AG09319 (cell line): ENCODE data around the gene DCLK2.

Experiments used
- DNase-seq: peaks from one replicate; pipeline ENCODE4 v3.0.0-alpha.2; 2010; ENCODE audit warnings: low read depth; ENCODE audit errors: extremely low read depth
- TF ChIP-seq, protein P1 (sequence below): IDR thresholded peaks from 2 replicates; pipeline ENCODE4 v1.5.1; 2011; ENCODE audit warnings: low read depth, mild to moderate bottlenecking, inconsistent platforms, low read length, moderate library complexity

The DCLK2 gene

DNA sequence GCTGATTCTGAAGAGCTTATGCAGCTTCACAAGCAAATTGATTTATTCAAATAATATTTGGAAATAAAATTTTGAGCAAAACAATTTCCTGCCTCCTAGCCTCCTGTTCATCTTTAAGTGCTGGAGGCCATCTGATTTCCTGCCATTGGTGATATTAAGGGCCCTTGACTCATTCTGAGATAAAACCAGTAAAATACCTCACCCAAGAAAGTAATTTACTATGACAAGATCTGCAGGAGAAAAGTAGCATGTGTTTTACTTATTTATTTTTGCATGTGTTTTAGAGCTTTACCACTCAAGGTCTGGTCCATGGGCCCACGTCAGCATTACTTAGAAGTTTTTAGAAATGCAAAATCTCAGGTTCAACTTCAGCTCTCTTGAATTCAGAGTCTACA lies 67.7 kb downstream of the DCLK2 start:
- no peak for DNase-seq
- TF ChIP-seq, protein P1, sequence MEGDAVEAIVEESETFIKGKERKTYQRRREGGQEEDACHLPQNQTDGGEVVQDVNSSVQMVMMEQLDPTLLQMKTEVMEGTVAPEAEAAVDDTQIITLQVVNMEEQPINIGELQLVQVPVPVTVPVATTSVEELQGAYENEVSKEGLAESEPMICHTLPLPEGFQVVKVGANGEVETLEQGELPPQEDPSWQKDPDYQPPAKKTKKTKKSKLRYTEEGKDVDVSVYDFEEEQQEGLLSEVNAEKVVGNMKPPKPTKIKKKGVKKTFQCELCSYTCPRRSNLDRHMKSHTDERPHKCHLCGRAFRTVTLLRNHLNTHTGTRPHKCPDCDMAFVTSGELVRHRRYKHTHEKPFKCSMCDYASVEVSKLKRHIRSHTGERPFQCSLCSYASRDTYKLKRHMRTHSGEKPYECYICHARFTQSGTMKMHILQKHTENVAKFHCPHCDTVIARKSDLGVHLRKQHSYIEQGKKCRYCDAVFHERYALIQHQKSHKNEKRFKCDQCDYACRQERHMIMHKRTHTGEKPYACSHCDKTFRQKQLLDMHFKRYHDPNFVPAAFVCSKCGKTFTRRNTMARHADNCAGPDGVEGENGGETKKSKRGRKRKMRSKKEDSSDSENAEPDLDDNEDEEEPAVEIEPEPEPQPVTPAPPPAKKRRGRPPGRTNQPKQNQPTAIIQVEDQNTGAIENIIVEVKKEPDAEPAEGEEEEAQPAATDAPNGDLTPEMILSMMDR: no peak

DNA sequence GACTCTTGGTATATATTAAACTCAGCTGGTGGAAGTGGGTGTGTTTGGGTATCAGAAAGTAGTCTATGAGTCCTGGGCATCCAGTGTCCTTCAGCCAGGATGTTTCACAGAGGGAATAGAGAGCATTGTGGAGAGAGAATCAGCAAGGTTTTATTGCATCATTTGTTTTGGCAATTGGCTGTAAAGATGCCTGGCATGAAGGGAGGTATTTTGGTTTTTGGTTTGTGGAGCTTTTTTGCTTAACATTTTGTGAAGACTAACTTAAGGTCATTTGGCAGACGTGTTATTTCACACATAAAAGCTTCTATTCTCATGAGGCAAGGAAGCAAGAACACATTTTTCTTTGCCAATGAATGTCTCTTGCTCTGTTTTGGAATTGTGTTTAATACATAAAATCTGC lies 71.1 kb downstream of the DCLK2 start:
- DNase-seq: peak; percentile 48
- TF ChIP-seq, protein P1: no peak

DNA sequence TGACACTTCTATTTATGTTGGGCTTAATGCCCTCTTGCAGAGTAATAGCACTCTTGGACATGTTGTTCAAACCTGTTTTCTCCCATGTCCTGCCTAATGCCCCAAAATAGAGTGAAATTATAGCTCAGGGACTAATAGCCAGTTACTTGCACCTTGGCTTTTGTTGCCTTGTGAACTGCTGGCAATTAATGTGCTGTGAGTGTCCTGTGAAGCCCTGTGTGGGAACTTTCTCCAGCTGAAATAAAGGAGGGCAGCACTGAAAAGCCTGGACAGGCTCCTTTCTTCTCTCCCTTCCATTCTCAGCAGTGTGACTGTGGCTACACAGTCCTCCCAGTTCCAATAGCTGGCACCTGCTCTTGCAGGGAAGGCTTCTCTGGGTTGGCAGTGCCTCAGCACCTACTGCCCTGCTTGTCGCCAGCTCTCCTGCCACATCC lies 72.4 kb downstream of the DCLK2 start:
- DNase-seq: no peak
- TF ChIP-seq, protein P1: no peak

DNA sequence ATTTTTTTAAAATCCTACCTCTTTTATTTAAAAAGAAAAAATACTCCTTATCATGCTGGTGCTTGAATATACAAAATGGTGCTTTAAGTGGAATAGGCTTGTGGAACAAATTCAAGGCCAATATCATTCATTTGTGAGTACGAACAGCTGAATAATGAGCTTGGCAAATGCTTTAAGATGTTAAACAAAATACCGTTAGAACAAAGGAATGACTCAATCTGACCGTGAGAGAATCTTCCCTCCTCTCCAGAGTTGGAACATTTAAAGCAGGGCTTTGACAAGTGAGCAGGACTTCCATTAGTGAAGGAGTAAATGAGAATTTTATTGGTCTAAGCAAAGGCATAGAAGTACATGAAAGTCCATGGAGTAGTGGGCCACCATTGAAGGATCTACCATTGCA lies 74.5 kb downstream of the DCLK2 start:
- TF ChIP-seq, protein P1: no peak
- no peak for DNase-seq

DNA sequence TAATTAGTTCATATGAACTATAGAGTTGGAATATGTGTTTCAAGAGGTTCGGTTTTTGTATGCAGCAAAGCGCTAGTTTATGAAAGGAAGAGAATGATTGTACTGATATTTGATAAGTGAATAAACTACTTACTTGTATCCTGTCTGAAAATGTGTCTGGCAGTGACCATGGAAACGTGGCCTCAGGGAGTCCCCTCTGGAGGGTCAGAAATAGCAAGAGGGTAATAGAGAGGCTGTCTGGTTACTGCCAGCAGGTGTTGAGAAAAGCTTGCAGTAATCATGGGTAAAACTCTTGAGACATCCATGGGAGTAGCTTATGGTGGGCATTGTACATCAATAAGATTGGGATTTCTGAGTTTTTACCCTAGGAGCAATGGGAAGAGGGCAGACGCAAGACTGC lies 77.1 kb downstream of the DCLK2 start:
- DNase-seq: no peak
- TF ChIP-seq, protein P1: no peak

DNA sequence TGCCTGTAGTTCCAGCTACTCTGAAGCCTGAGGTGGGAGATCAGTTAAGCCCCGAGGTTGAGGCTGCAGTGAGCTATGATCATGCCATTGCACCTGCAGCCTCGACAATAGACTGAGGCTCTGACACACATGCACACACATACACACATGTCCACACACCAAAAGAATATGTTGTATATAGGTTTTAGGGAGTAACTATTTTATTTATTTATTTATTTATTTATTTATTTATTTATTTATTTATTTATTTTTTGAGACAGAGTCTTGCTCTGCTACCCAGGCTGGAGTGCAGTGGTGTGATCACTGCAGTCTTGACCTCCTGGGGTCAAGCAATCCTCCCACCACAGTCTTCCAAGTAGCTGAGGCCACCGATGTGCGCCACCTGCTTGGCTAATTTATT lies 78.3 kb downstream of the DCLK2 start:
- DNase-seq: no peak
- TF ChIP-seq, protein P1: no peak

DNA sequence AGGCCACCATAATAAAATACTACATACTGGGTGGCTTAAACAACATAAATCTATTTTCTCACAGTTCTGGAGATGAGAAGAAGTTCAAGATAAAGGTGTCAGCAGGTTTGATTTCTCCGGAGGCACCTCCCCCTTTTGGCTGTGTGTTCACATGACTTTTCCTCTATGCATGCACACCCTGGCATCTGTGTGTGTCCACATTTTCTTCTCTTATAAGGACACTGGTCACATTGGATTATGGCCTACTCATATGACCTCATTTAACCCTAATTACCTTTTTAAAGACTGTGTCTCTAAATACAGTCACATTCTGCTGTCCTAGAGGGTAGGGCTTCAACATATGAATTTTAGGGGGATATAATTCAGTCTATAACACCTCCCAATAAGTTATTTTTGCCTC lies 79.8 kb downstream of the DCLK2 start:
- TF ChIP-seq, protein P1: no peak
- DNase-seq: no peak
